Erythroblast (primary cell): ENCODE data around the gene BOLA3.

Experiments
- GATA1 ChIP-seq: IDR thresholded peaks from 2 replicates; pipeline ENCODE4 v1.6.1; 2011; ENCODE audit warnings: low read depth, mild to moderate bottlenecking, control low read depth, low read length, moderate library complexity
- POLR2A ChIP-seq: IDR thresholded peaks from 2 replicates; pipeline ENCODE4 v1.6.1; 2011; ENCODE audit warnings: mild to moderate bottlenecking, low read length

DNA sequence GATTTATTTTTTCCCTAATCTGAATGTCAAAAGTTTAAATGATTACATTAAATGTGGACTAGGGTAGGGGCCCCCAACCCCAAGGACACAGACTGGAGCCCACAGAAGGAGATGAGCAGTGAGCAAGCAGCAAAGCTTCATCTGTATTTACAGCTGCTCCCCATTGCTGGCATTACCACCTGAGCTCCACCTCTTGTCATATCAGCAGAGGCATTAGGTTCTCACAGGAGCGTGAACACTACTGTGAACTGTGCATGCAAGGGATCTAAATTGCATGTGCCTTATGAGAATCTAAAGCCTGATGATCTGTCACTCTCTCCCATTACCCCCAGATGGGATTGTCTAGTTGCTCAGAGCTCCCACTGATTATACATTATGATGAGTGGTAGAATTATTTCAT lies 27.2 kb upstream of the BOLA3 start:
- TF ChIP-seq POLR2A (no peak), GATA1 (no peak)
